Measurements from ENCODE around the gene GMNC.

GRCh38 chr3:190810957-190811356 lies 51.5 kb downstream of the GMNC start:
- TF ChIP-seq CTCF (optimal IDR thresholded peaks at IDR 0.05 in 1 of 3, IDR thresholded peaks at IDR 0.05 in 1 of 3, conservative IDR thresholded peaks at IDR 0.05 in 1 of 3; ENCODE audit: extremely low read depth in 1 of 3, insufficient read depth in 2 of 3, low read length in 3 of 3) (no peak), EZH2 (IDR thresholded peaks at IDR 0.05; ENCODE audit: low read length) (no peak)
